PC-9 (cell line): Measurements from ENCODE around the gene CMSS1. TPM values are rescaled to one million over a fixed set of nuclear protein-coding genes. Genes with fewer than 3 reads are reported as not detected.

Experiments
- BruUV-seq: library from RNA; stranded (reverse); fragments of 400-500 nt; replicated peaks from 2 replicates; lab custom pipeline; 2021; lab: Mats Ljungman, UMichigan
- CTCF ChIA-PET: fragments of 300-600 bp; sonication (Branson Sonifier 250); formaldehyde crosslinking; loops from one replicate; lab custom pipeline; 2022; ENCODE audit warnings: antibody characterized with exemption; lab: Charles Lee
- POLR2A ChIA-PET: fragments of 300-600 bp; sonication (Branson Sonifier 250); formaldehyde crosslinking; loops from one replicate; lab custom pipeline; 2022; ENCODE audit warnings: antibody characterized with exemption; ENCODE audit not compliant: unreplicated experiment; lab: Charles Lee
- DNase-seq, 2 experiments: peaks; one replicate each; pipeline versions ENCODE4 v3.0.0 to v3.0.0-alpha.2; 2015 to 2022; ENCODE audit warnings: mixed read lengths in 1 of 2
- H2AFZ ChIP-seq: fragments of 200-600 bp; sonication (generic); 2 replicates; pipeline ENCODE4 v1.8.1; 2017; ENCODE audit warnings: antibody characterized with exemption
- H3F3A ChIP-seq: fragments of 200-600 bp; sonication (generic); 2 replicates; pipeline ENCODE4 v1.8.1; 2017; ENCODE audit warnings: antibody characterized with exemption, mild to moderate bottlenecking, low read depth; ENCODE audit not compliant: insufficient read depth
- H3K27ac ChIP-seq: fragments of 200-600 bp; sonication (generic); 2 replicates; pipeline ENCODE4 v1.6.1; 2016; ENCODE audit warnings: mixed run types
- H3K27me3 ChIP-seq: fragments of 200-600 bp; sonication (generic); 2 replicates; pipeline ENCODE4 v1.6.1; 2016; ENCODE audit warnings: low read depth, mixed run types; ENCODE audit not compliant: insufficient read depth
- H3K36me3 ChIP-seq: fragments of 200-600 bp; sonication (generic); 2 replicates; pipeline ENCODE4 v1.6.1; 2016; ENCODE audit warnings: low read depth, mixed run types
- H3K4me1 ChIP-seq: fragments of 200-600 bp; sonication (generic); replicated peaks from 2 replicates; pipeline ENCODE4 v1.6.1; 2016; ENCODE audit warnings: mixed run types; ENCODE audit not compliant: insufficient read depth
- H3K4me2 ChIP-seq: fragments of 200-600 bp; sonication (generic); 2 replicates; pipeline ENCODE4 v1.6.1; 2017; ENCODE audit warnings: mixed run types
- H3K4me3 ChIP-seq: fragments of 200-600 bp; sonication (generic); 2 replicates; pipeline ENCODE4 v1.6.1; 2016; ENCODE audit warnings: mixed run types
- H3K79me2 ChIP-seq: fragments of 200-600 bp; sonication (generic); 2 replicates; pipeline ENCODE4 v1.6.1; 2017; ENCODE audit warnings: low read depth, mixed run types
- H3K9me2 ChIP-seq: fragments of 200-600 bp; sonication (generic); 2 replicates; pipeline ENCODE4 v1.8.1; 2017; ENCODE audit warnings: mild to moderate bottlenecking; ENCODE audit not compliant: insufficient read depth
- H3K9me3 ChIP-seq: fragments of 200-600 bp; sonication (generic); 2 replicates; pipeline ENCODE4 v1.8.1; 2016; ENCODE audit warnings: low read depth; ENCODE audit not compliant: insufficient read depth
- H4K20me1 ChIP-seq: fragments of 200-600 bp; sonication (generic); 2 replicates; pipeline ENCODE4 v1.8.1; 2017; ENCODE audit not compliant: insufficient read depth
- EZH2 ChIP-seq: fragments of 200-600 bp; sonication (generic); IDR thresholded peaks from 2 replicates; pipeline ENCODE4 v1.8.0; 2017; ENCODE audit warnings: antibody characterized with exemption, low read depth
- intact Hi-C: fragments of 100-400 bp; cut with micrococcal nuclease; formaldehyde crosslinking; loops from one replicate; pipeline ENCODE4 v1.10.0; 2022; ENCODE audit not compliant: unreplicated experiment
- total RNA-seq: library from RNA; stranded (reverse); gene quantifications from 2 replicates; pipeline ENCODE4 v1.2.3, GENCODE V29; 2021
- TF ChIP-seq, protein P1 (sequence below): fragments of 200-600 bp; sonication (generic); conservative IDR thresholded peaks from 2 replicates; pipeline ENCODE4 v1.6.1; 2017; ENCODE audit warnings: mixed run types, antibody characterized with exemption, mild to moderate bottlenecking, moderate library complexity

Gene CMSS1
- total RNA-seq, 1 experiment from 2014 or later = 98.9 TPM

DNA sequence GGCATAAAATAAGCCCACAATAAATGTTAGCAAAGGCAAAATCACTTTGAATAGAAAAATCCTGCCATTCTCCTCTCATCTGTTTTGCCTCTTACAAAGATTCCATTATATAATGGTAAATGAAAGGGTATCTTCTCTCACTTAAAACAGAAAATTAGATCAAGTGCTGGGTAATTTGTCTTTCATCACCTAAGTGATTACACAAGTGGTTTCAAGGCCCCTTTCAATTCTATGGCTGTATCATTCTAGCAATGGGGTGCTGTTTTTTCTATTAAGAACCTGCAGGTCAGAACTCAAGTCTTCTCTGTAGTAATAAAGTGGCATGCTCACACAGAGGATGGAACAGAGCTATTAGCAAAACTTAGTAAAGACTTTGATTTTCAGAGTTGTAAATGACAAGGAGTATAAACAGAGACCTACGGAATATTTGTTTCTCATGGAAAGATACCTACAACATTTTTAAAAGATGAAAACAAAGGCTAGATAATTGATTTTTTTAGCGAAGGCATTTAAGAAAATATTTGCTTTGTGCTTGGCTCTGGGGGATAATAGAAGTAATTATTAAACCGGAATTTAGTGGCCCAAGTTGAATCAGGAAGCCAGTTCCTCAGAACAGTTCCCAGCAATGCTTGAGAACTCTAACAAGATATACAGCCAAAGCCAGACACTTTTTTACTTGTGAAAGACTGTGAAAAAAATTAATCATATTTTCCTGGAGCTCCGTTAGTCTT, 137.4 kb downstream of the CMSS1 start:
- H3K27ac ChIP-seq = no peak overlapping the region
- H3K9me3 ChIP-seq = no peaks in the 10 kb centered on the region
- no peaks in the 10 kb centered on the region for H3F3A ChIP-seq
- no peaks in the 10 kb centered on the region for H3K4me1 ChIP-seq
- no TSS peak for BruUV-seq
- ChIA-PET POLR2A (no interaction called here), CTCF (no interaction called here)
- H3K27me3 ChIP-seq = no peaks in the 10 kb centered on the region
- H2AFZ ChIP-seq = no peak overlapping the region
- no peak overlapping the region for H3K4me2 ChIP-seq
- DNase-seq = no peak
- TF ChIP-seq, protein P1, sequence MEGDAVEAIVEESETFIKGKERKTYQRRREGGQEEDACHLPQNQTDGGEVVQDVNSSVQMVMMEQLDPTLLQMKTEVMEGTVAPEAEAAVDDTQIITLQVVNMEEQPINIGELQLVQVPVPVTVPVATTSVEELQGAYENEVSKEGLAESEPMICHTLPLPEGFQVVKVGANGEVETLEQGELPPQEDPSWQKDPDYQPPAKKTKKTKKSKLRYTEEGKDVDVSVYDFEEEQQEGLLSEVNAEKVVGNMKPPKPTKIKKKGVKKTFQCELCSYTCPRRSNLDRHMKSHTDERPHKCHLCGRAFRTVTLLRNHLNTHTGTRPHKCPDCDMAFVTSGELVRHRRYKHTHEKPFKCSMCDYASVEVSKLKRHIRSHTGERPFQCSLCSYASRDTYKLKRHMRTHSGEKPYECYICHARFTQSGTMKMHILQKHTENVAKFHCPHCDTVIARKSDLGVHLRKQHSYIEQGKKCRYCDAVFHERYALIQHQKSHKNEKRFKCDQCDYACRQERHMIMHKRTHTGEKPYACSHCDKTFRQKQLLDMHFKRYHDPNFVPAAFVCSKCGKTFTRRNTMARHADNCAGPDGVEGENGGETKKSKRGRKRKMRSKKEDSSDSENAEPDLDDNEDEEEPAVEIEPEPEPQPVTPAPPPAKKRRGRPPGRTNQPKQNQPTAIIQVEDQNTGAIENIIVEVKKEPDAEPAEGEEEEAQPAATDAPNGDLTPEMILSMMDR = no peak
- TF ChIP-seq EZH2 = no peak
- no peaks in the 10 kb centered on the region for H3K79me2 ChIP-seq
- H3K9me2 ChIP-seq = no peaks in the 10 kb centered on the region
- intact Hi-C loops = no loop called here
- no peaks in the 10 kb centered on the region for H4K20me1 ChIP-seq
- no peaks in the 10 kb centered on the region for H3K36me3 ChIP-seq
- no peak overlapping the region for H3K4me3 ChIP-seq

DNA sequence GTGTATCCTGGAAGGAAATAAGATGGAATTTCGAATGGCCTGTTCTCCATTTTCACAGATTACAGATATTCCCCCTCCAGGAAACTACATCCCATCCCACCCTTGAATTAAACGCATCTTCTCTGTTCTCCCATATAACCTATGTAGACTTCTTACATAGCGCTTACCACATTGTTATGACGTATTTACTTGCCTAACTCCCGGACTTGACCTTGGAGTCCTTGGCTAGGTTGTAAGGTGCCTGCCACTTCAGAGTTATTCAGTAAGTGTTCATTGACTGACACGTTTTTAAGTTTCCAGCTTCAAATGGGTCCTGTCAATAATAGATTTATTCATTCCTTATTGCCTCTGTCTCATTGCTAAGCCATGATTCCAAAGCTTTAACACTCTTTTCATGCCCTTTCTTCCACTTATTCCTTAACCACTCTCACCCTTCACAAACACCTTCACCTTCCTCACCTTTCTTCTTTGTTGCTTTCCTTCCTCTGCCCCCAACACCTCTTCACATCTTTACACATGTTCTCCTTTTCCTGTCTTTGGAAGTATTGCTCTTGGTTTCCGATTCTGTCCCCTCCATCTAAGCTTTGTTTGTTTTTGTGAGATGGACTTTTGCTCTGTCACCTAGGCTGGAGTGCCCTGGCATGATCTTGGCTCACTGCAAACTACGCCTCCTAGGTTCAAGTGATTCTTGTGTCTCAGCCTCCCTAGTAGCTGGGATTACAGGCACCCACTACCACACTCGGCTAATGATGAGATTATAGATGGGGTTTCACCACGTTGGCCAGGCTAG, 138.3 kb downstream of the CMSS1 start:
- no peaks in the 10 kb centered on the region for H3K79me2 ChIP-seq
- no peaks in the 10 kb centered on the region for H3K27me3 ChIP-seq
- H3K4me1 ChIP-seq = no peaks in the 10 kb centered on the region
- H3K9me3 ChIP-seq = no peaks in the 10 kb centered on the region
- CTCF ChIA-PET = no interaction called here
- no peaks in the 10 kb centered on the region for H4K20me1 ChIP-seq
- POLR2A ChIA-PET = no interaction called here
- H3K36me3 ChIP-seq = no peaks in the 10 kb centered on the region
- H3K4me3 ChIP-seq = no peak overlapping the region
- no peak for DNase-seq
- TF ChIP-seq, protein P1 = no peak
- no peak for TF ChIP-seq EZH2
- no peaks in the 10 kb centered on the region for H3F3A ChIP-seq
- H3K27ac ChIP-seq = no peak overlapping the region
- intact Hi-C loops = no loop called here
- BruUV-seq = no TSS peak
- no peaks in the 10 kb centered on the region for H3K9me2 ChIP-seq
- no peak overlapping the region for H2AFZ ChIP-seq
- no peak overlapping the region for H3K4me2 ChIP-seq

DNA sequence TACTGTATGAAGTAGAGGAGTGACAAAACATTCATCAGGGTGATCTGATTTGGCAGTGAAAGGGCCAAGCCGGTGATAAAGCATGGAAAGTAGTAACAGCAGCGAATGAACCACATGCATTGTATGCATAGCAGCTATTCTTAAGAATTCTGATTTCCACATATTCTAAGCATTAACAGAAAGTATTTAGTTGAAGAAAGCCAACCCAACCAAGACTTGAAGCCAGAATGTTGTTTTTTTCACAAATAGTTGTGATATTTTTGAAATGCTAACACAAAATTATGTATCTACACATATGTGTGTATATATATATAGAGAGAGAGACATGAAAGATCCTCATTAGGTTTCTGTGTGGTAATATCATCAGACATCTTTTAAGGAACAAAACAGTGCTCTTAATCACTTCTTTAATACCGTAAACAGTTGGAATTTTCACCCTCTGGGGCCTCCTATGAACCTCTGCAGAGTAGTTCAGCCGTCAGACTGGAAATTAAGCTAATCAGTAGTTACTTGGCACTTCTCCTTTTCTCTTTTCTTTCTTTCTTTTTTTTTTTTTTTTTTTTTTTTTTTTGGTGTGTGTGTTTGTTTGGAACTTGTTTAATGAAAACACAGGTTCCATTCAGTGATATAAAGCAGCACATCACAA, 139.6 kb downstream of the CMSS1 start:
- H3K4me1 ChIP-seq = no peaks in the 10 kb centered on the region
- H3K4me2 ChIP-seq = no peak overlapping the region
- H3F3A ChIP-seq = no peaks in the 10 kb centered on the region
- no peaks in the 10 kb centered on the region for H3K79me2 ChIP-seq
- intact Hi-C loops = no loop called here
- no peak for TF ChIP-seq EZH2
- TF ChIP-seq, protein P1 = no peak
- no peaks in the 10 kb centered on the region for H4K20me1 ChIP-seq
- no peak overlapping the region for H3K27ac ChIP-seq
- BruUV-seq = no TSS peak
- H3K9me2 ChIP-seq = no peaks in the 10 kb centered on the region
- ChIA-PET POLR2A (interaction anchor here (0.6 kb wide), 1 partner anchor 69 kb away, joined by 3 read pairs; no protein-coding TSS in a partner anchor), CTCF (interaction anchor here (0.7 kb wide), 1 partner anchor 149 kb away, joined by 12 read pairs; no protein-coding TSS in a partner anchor)
- no peak for DNase-seq
- H3K4me3 ChIP-seq = no peak overlapping the region
- no peaks in the 10 kb centered on the region for H3K36me3 ChIP-seq
- H3K27me3 ChIP-seq = no peaks in the 10 kb centered on the region
- H2AFZ ChIP-seq = no peak overlapping the region
- no peaks in the 10 kb centered on the region for H3K9me3 ChIP-seq
